ENCODE results near the gene CCT4.
"Not testable (repeated sequence)": the region's sequence is repeated elsewhere in the genome, so short reads cannot be mapped to it uniquely, and the experiment has no call there.

DNA sequence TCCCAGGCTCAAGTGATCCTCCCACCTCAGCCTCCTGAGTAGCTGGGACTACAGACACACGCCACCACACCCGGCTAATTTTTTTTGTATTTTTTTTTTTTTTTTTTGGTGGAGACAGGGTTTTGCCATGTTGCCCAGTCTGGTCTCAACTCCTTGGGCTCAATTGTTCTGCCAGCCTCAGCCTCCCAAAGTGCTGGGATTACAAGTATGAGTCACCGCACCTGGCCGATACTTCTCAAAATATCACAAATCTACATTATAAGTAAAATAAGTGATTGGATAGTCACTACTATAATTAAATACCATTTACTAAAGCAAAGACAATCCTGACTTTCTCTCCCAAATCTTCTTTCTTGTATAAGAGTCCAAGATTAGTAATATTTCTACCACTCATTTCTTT, 9.1 kb downstream of the CCT4 start:
- TF ChIP-seq, protein P1, sequence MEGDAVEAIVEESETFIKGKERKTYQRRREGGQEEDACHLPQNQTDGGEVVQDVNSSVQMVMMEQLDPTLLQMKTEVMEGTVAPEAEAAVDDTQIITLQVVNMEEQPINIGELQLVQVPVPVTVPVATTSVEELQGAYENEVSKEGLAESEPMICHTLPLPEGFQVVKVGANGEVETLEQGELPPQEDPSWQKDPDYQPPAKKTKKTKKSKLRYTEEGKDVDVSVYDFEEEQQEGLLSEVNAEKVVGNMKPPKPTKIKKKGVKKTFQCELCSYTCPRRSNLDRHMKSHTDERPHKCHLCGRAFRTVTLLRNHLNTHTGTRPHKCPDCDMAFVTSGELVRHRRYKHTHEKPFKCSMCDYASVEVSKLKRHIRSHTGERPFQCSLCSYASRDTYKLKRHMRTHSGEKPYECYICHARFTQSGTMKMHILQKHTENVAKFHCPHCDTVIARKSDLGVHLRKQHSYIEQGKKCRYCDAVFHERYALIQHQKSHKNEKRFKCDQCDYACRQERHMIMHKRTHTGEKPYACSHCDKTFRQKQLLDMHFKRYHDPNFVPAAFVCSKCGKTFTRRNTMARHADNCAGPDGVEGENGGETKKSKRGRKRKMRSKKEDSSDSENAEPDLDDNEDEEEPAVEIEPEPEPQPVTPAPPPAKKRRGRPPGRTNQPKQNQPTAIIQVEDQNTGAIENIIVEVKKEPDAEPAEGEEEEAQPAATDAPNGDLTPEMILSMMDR (IDR thresholded peaks at IDR 0.05) = not testable (repeated sequence)
- TF ChIP-seq POLR2A (IDR thresholded peaks at IDR 0.05) = not testable (repeated sequence)

Measured in uterus (tissue), 2 donors.